Pons (tissue), 1 donor: ENCODE results near the gene CFAP65.
A peak's percentile ranks its signal among the peaks of the same experiment; 100 is the strongest.

Experiments
- DNase-seq: peaks from one replicate; pipeline ENCODE4 v3.0.0-alpha.2; 2016; ENCODE audit warnings: low spot score

The CFAP65 gene

GRCh38 chr2:218963601-218964000 lies 77.7 kb downstream of the CFAP65 start:
- no peak for DNase-seq

GRCh38 chr2:218962859-218963492 lies 78.3 kb downstream of the CFAP65 start:
- peak; percentile 19 for DNase-seq

- DNase-seq, result no peak
Observed at GRCh38 chr2:218961651-218962570, 79.4 kb downstream of the CFAP65 start.

GRCh38 chr2:218961229-218961628 lies 80.1 kb downstream of the CFAP65 start:
- DNase-seq, result no peak

GRCh38 chr2:218960309-218961165 lies 80.8 kb downstream of the CFAP65 start:
- DNase-seq, result no peak

- DNase-seq, result no peak
Observed at GRCh38 chr2:218959761-218960308, 81.5 kb downstream of the CFAP65 start.

- peak; percentile 57 for DNase-seq
Observed at GRCh38 chr2:218959141-218959731, 82.1 kb downstream of the CFAP65 start, which contains the start of gene CDK5R2. Gene CDK5R2, plus strand, starts transcription at chr2:218959666. Its CDS starts 155 bp downstream, at chr2:218959821.

GRCh38 chr2:218958276-218958675 lies 83.0 kb downstream of the CFAP65 start:
- no peak for DNase-seq

GRCh38 chr2:218957671-218958070 lies 83.6 kb downstream of the CFAP65 start:
- no peak for DNase-seq

GRCh38 chr2:218956039-218956438 lies 85.3 kb downstream of the CFAP65 start:
- no peak for DNase-seq

GRCh38 chr2:218954541-218955300 lies 86.6 kb downstream of the CFAP65 start:
- DNase-seq, result no peak

- no peak for DNase-seq
Observed at GRCh38 chr2:218953366-218953954, 87.9 kb downstream of the CFAP65 start.
